Uterus (tissue), 2 donors: Measurements from ENCODE around the gene MYBPH.

Experiments used
- CTCF ChIP-seq, 4 experiments: fragments of 200-600 bp in 2 of 4; fragments of 450-650 bp in 2 of 4; sonication (generic) in 2 of 4; IDR thresholded peaks; one replicate each; pipeline ENCODE4 v1.5.1; 2016 to 2019; ENCODE audit warnings: antibody characterized with exemption in 4 of 4, mild to moderate bottlenecking in 2 of 4, moderate library complexity in 1 of 4
- POLR2A ChIP-seq, 2 donors: fragments of 450-650 bp; IDR thresholded peaks; one replicate each; pipeline ENCODE4 v1.6.1; 2016; ENCODE audit warnings: antibody characterized with exemption in 2 of 2, mild to moderate bottlenecking in 1 of 2, moderate library complexity in 1 of 2

GRCh38 chr1:203128716-203129500 is 46.7 kb downstream of the MYBPH start:
- TF ChIP-seq POLR2A (IDR thresholded peaks at IDR 0.05) (no peak), CTCF (IDR thresholded peaks at IDR 0.05) (no peak)
